HG02642 (cell line): Measurements from ENCODE around the gene PDCD1LG2.

ENCODE experiments used
- ATAC-seq: cut with Tn5 transposase; IDR thresholded peaks from one replicate; pipeline ENCODE4 v1.9.1; 2021; ENCODE audit warnings: mild to moderate bottlenecking; ENCODE audit not compliant: unreplicated experiment, poor library complexity

The PDCD1LG2 gene

DNA sequence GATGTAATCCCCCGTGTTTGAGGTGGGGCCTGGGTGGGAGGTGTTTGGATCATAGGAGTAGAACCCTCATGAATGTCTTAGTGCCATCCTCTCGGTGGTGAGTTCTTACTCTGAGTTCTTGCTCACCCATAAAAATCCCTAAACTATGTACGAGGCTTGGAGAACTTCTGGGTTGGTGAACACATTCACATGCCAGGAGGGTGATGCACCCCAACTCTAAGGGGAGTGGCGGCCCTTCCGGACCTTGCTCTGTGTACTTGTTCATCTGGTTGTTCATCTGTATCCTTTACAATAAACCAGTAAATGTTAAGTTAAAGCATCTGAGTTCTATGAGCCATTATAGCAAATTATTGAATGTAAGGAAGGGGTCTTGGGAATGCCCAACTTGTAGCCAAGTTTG lies 82.6 kb downstream of the PDCD1LG2 start:
- no peak for ATAC-seq

DNA sequence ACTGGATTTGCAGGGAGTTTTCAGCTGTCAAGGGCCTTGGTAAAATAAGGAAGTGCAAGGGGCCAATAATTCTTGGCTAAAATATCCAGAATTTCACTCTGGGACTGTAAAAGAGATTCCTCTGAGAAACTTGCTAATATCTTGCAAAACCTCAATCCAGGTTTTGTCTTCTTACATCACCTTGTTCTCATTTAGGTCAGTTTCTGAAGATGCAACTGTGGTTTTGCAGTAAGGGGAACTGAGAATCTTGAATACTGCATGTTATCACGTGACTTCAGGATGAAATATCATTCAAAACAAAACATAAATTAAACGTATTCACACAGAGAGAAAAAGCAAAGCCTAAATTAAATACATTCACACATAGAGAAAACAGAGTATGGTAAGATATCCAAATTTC lies 83.6 kb downstream of the PDCD1LG2 start:
- peak; percentile 66 for ATAC-seq

DNA sequence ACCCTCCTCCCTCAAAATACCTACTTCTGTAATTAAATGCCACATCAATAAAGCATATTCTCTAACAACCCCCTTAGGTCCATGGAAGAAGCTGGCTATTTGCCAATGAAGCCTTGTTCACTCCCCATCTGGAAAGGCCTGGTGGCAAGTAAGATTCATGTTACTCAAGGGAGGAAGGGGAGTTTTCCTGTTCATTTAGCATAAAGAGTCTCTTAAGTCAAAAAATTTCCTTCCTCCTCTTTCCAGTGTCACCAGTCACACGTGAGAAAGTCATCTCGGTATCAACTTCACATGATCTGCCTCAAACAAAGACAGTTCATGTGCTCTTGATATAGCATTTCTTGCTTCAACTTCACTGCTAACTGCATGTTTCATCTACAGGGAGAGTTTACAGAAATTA lies 85.8 kb downstream of the PDCD1LG2 start:
- no peak for ATAC-seq

DNA sequence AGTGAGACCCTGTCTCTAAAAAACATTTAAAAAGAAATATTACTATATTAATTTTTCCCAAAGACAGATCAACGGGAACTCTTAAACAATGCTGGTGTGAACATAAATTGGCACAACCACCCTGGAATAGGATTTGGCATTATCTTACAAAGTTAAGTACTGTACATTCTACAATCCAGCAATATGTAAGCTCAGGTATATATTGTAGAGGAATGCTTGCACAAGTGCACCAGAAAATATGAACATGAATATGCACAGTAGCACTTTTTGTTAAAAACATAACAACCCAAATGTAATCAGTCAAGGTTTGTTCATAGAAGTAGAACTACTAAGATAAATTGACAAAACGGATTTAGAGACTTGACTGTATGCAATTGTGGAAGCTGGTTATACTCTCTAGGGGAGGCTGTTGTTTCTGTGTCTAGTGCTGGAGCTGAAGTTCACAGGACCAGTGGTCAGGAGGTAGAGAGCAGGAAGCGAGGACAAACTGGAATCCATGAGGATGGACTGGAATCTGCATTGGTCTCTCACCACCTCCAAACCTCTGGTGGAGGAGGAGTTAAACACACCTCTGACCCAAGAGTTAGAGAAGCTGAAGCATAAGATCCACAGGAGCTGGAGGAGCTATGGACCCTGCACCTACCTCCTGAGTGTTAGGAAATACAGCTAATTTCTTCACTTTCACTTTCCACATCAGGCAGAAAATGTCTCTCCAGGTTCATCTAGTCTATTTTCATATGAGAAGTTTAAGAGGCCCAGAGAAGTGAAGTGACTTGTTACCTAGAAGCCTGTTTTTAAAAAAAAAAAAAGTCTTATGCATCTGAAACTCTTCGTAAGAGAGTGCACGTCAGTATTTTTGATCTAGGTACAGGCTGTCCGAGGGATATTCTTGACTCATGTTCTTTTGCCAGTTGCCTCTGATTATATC lies 98.2 kb downstream of the PDCD1LG2 start:
- ATAC-seq, result peak; percentile 72

DNA sequence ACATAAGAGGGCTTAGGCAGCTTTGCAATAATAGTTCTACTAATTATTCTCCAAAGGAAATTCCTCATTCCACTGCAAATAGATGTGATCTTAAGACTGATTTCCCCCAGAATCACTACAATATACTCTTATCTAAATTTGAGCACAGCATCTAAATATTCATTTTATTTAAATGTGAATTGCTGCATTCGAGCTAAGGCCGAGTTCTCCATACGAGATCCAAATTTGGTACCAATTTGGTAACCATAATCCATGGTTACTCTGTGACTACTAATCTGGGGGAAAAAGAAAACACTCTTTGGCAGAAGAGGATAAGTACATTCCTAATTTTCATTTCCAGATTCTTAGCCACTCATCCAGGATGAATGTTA lies 98.9 kb downstream of the PDCD1LG2 start:
- no peak for ATAC-seq

DNA sequence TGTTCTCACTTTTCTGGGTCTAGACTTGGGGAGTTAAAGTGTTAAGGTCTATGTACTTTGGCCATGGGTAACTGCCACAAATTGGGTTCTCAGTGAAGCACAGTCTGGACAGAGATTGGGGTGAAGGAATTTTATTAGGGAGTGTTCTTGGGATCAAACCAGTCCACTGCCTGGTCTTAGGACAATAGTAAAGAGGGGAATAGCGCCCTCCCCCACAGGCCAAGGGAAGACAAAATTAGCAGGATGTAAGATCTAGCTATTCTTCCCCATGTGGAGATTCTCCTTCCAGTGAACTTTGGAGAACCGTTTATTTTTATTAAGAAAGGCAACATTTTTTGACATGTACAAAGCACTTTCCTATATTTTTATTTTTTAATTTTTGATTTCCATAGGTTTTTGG lies 100.2 kb downstream of the PDCD1LG2 start:
- ATAC-seq, result no peak

DNA sequence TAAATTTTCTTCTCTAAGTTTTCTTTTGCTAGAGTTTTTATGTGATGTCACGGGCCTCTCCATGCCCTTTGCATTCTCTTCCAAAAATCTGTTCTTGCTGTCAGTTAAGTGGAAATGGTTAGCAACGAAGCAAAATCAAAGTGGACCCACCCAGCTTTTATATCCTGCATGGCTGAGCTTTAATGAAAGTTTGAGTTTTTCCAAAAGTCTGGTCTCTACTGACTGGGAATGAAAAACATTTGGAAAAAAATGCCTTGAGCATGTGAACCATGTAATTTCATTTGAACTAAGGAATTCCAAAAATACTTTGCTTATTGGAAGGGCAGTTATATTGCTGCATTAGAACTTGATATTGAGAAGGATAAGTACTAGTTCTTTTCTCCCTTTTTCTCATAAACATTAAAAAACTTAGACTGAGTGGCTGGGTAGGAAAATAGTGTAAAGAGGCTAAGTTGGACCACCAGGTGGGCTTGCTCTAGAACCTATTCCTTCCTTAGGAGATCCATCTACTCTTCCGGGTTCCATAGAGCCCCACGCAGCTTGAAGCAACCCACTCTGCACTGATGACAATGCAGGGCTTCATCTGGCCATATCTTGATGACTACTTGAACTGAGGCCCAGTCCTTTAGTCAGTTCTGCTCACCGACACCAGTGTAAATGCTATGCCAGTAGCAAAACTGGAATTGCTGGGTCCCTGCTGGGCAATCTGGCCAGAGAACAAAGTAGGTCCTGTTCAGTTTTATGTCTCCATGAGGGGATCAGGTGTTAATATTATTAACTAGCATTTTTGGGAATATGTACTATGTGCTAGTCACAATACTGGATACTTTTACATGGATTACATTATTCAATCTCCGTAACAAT lies 101.2 kb downstream of the PDCD1LG2 start:
- no peak for ATAC-seq

DNA sequence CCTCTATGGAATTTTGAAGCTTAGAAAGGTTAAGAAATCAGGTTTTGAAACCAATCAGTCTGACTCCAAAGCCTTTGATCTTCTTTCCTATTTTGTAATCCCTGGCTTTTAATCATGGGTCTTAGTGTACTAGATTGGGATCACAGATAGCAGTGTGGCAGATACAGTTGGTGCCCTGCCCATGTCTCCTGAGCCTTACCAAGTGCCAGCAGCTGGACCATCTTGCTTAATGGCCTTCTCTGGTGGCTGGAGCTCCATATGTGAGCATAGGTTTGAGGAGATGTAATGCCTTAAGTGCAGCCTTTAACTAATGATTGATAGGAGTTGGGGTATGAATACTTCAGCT lies 101.8 kb downstream of the PDCD1LG2 start:
- no peak for ATAC-seq

DNA sequence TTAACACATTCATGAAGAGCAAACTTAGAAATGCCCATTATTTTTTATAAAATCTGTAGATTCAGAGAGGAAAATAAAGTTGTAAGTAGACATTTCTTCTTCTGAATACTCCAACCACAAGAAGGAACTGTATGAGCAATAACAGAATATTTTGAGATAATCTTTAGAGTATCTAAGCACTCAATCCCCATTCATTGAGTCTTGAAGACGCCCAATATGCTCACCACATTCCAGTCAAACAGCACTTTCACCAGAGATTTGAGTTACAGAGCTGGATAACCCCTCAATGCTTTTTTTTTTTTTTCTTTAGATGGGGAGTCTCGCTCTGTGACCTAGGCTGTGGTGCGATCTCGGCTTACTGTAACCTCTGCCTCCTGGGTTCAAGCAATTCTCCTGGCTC lies 103.9 kb downstream of the PDCD1LG2 start:
- ATAC-seq, result no peak

DNA sequence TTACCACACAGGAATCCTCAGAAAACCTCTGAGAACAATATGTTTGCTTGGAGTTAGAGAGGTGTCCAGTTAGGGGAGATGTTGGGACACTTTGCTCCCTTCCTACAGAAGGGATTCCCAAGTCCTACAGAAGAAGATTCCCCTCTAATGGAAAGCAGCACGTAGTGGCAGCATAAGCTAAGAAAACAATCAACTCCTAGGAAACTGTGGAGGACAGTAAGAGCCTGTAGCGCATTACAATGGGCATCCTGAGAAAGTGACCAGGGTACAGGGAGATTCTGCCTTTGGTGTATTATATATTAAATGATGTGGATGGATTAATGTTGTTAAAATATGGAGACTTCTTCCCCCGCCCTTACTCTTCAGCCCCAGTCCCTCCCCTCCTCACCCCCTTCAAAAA lies 104.7 kb downstream of the PDCD1LG2 start:
- ATAC-seq, result no peak

DNA sequence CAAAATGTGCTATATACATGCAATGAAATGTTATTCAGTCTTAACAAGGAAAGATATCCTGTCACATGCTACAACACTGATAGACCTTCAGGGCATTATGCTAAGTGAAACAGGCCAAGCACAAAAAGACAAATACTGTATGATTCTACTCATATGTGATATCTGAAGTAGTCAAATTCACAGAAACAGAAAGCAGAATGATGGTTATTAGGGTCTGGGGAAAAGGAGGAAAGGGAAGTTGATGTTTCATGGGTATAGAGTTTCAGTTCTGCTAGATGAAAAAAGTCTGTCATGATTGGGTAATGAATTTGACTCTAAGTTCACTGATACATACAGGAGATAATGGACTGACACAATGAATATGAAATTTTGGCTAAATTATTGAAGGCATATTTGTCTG lies 107.4 kb downstream of the PDCD1LG2 start:
- ATAC-seq, result peak; percentile 96

DNA sequence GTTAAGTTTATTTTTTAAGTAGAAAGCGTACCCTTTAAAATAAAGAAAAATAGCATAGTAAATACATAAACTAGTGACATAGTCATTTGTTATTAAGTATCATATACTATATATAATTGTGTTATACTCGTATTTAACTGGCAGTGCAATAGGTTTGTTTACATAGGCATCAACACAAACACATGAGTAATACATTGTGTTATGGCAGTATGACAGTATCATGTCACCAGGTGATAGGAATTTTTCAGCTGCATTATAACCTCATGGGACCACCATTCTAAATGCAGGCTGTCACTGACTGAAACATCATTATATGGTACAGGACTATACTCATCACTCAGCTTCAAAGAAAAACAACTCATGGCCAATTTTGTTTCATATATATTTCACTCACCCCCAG lies 110.2 kb downstream of the PDCD1LG2 start:
- no peak for ATAC-seq
